Activated T-helper 1 cell treated with Interleukin-2 at 50 U/mL for 16 hours (primary cell): Measurements from ENCODE around the gene DIP2C.
"Not testable (repeated sequence)": the region's sequence is repeated elsewhere in the genome, so short reads cannot be mapped to it uniquely, and the experiment has no call there.

ENCODE experiments used
- DNase-seq: peaks from one replicate; pipeline ENCODE4 v3.0.0-alpha.2; 2020; ENCODE audit warnings: low read depth

DIP2C gene

GRCh38 chr10:349081-349480 is 340.4 kb downstream of the DIP2C start:
- no peak for DNase-seq

GRCh38 chr10:348456-348855 is 341.0 kb downstream of the DIP2C start:
- no peak for DNase-seq

GRCh38 chr10:347774-348173 is 341.7 kb downstream of the DIP2C start:
- DNase-seq: not testable (repeated sequence)

GRCh38 chr10:347190-347589 is 342.3 kb downstream of the DIP2C start:
- not testable (repeated sequence) for DNase-seq

DNA sequence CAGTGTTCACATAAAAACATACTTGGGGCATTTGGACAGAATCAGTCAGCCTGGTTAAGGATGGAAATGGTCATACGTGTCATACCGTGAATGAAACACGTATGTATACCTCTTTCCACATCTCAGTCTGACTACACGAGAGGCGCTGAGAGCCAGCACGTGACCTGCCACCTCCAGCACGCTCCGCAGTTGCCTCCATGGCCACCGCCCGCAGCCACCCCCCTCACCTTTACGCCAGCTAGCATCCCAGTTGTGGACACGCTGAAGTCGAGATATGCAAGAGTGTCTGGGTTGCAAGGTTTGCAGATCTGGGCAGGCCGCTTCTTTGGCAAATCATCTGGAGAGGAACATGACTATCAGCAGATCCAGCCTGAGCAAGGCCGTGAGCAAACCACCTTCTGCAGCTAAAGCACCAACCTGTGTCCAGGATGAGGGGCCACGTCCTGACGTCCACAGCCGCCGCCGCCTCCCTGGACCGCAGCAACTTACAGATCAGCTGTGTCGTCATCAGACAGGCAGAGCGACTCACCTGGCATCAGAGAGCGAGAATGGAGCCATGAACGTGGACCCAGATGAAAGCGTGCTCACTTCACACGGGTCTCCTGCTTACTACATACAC is 344.8 kb downstream of the DIP2C start:
- DNase-seq: no peak

DNA sequence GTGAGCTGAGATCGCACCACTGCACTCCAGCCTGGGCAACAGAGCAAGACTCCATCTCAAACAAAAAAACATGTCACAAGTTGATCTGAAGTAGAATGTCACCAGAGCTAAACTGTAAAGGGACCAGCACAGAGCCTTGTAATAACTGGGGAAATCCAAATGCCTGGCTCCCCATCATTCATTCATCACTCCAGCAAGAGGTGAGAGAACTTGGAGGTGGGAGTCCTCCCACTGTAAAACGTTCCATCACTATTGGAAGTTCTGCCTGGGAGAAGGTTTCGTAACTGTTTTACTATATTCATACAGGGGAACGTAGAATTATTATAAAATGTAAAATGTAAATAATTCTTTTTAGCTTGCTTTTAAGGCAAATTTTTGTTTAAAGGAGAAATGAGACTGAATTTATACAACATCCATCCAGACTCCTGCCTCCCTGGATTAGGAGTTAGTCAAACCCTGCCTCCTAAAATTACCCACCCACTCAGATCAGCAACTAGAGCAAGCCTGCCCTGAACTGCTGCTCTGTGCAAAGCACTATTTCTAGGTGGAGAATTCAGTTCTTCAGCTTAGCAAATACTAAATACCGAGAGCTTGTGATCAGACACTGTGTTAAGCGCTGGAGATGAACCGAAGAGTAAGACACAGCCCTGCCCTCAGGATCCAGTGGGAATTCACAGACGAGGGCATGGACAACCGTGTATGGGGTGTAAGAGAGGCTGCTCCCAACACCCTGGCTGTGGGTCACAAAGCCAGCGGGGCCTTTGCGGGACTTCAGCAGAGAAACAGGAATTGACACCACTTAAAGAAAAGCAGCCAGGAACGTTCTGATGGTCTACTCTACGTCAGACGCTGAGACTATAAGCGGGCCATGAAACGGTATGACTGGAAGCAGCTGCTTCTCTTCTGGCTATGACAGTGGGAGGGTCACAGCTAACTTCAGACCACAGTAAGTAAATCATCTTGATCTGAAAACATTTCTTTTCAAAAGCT is 345.9 kb downstream of the DIP2C start:
- no peak for DNase-seq

- DNase-seq: no peak
These were observed 348.3 kb downstream of the DIP2C start for GRCh38 chr10:341081-341740.

- DNase-seq: no peak
These were observed 348.8 kb downstream of the DIP2C start for GRCh38 chr10:340646-341045.

DNA sequence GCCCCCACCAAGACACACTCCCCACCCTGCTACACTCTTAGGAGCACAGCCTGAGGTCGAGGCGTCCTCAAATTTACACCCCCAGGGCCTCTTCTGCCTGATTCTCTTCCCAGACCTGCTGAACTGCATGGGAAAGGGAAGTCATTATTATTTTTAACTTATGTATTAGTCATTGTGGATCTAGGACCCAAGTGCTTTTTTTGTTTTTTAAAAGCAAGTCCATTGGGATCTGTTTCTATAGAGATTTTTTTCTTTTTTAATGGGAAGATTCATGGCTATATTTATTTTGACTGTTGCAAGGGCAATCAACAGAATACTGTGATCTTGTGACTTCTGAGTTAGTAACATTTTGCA is 350.5 kb downstream of the DIP2C start:
- no peak for DNase-seq

- no peak for DNase-seq
These were observed 351.1 kb downstream of the DIP2C start for GRCh38 chr10:338171-339037.

GRCh38 chr10:336247-336646 is 353.2 kb downstream of the DIP2C start:
- no peak for DNase-seq

DNA sequence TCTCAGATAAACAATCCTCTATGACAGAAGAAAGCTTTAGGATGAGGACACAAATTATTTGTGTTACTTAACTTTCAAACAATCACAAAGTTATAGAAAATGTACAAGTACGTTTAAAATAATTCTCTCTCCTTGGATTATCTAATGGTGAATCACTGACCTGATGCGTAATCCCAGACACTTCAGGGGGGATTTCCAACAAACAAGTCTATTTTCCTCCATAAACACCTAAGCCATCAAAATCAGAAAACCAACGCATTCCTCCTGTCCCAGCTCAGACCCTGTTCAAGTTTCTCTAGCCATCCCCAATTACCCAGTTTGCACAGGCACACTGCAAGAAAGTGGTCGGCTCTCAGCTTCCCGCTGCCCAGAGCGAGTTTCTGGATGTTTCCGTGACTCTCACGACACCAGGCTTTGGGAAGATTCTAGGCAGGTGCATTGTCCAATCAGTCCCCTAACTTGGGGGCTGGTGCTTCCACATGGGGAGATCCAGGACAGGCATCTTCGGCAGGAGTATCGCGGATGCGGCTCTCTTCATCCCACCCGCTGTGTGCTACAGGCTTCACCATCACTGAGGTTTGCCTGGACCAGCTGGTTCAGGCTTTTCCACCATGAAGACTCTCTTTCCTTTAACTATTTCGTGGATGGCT is 354.2 kb downstream of the DIP2C start:
- no peak for DNase-seq

DNA sequence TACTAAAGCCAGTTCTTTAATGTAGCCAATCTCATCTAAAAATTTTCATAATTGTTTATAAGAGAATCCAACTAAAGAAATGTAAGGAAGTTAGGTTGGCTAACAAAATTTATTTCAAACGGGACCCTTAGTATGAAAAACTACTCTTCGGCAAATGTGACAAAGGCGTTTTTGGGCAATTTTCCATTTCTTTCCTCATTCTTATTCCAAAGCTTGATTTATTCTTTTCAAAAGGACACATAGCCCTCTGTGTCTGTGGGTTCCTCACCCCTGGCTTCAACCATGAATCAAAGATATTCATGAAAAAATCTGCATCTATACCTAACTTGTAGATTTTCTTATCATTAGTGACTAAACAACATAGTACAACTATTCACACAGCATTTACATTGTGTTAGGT is 358.3 kb downstream of the DIP2C start:
- no peak for DNase-seq

GRCh38 chr10:329361-330099 is 359.9 kb downstream of the DIP2C start:
- DNase-seq: no peak

DNA sequence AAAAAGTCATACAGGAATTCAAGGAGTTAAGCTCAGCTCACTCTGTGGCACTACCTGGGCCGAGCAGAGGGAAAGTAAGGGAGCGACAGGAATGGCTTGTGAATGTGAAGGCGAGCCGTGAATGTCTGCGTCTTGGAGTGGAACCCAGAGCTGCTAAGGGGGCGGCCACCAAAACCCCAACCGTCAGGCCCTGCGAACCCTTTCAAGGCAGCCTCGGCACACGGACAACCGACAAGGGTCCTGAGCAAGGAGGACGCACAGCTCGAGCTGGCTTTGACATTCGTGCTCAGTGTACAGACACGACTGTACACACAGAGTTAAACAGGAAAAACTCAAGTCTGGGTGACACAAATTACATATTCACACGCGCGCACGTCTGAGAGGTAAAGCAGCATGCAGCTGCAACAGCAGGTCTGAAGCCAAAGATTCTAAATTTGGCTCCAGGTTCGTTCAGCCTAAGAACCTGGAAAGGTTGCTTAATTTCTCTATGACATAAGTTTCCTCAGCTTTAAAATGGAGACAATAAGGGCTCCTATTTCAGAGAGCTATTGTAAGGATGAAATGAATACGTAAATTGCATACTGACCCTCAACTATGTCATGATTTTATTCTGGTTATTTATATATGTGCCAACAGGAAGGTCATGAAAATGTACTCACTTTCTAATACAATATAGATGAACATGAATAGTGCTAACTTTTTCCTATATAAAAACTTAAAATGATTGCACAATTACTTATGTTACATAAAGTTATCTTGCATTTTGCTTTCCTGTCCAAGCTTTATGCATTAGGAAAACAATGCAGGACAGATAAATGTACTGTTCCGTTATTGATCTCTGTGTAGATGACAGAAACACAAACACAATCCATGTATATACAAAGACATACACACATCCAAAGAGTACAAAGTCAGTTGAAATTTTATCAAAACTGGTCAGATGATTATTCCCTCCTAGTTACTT is 361.3 kb downstream of the DIP2C start:
- no peak for DNase-seq

GRCh38 chr10:326894-327635 is 362.4 kb downstream of the DIP2C start:
- no peak for DNase-seq

DNA sequence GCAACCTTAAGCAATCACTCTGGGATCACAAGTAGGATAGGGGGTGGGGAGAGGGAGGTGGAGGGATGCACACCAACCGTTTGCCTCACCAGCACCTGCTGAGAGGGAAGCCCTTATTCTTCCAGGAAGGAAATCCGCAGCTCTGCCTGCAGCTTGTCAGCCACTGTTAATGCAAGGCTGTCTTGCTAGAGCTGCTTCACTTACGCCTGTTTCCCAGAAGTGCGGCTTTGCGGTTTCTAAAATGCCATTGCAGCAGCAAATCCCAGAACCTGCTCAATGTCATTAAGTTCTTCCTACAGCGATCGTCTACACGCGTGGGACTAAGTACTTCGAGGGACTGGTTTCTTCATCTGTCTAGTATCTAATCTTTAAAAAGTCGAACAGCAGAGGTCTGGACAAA is 363.1 kb downstream of the DIP2C start:
- DNase-seq: no peak

DNA sequence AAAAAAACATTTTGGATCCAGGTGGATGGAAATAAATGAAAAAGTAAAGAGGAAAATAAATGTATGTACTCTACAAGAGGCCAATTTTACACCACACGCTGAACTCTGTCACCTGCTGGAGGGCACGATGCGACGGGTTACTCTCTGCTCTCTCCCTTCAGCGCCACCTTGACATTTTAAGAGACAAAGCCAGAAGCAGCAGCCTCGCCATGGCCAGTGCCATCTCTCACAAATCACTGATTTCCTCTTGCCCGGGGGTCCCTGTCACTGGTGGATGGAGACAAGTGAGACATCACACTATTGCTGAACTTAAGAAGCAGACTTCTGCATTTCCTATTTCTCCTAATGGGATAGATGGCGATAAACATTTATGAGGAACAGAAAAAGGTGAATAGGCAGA is 364.2 kb downstream of the DIP2C start:
- DNase-seq: no peak

DNA sequence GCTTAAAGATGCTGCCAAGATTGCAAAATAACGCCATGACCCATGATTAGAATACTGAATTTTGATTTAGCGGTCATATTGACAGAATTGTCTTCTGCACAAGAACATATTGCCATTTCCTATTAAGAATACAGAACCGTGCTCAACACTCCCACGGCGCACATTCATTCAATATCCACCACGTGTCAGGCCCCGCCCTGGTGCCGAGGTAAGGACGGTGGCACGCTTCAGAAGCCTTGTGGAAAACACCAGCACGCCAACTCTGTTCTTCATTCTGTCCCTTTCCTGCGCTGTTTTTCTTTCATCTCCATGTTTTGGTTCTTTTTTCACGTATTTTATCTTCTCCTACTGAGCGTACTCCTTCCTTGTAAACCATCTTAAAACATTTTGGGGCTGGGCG is 364.9 kb downstream of the DIP2C start:
- no peak for DNase-seq
